ENCODE results near the gene ZBTB7C.

The ZBTB7C gene

DNA sequence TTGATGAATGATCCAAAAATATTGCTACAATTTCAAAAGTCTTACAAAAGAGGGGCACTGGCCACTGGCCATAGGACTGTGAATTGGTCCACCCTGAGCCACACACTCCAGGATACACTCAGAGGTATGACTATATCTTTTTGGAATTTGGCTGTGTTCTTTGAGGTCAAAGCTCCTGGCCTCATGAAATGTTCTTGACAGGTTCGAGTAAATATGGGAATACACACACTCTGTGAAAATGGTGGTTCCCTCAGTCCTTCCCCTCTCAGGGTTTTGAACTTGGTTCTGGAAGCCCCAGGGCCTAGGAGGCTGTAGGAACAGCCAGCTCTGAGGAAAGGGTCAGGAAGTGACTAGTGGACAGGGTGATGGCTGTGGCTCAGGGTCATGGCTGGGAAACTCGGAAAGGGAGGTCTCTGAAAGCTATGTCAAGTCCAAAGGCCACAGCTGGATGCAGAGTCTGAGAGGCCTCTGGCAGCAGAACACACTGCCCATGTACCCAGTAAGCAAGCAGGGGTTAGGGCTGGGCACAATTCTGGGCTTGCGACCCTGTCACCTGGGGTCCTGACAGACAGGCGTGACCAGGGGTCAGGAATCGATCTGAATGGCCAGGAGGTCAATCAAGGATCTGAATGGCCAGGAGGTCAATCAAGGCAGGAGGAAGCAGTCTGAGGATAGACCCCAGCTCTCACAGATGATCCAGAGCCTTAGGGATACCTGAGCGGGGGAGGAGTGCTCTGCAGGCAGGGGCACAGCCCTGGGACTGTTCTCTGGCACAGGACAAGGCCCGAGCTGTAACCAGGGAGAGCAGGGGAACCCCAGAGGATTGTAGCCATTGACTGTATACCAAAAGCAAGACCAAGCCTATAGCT lies 255.3 kb downstream of the ZBTB7C start:
- H3K27me3 ChIP-seq, result no peaks in the 10 kb centered on the region
- H3K9me3 ChIP-seq, result no peaks in the 10 kb centered on the region
- no peaks in the 10 kb centered on the region for H3K4me1 ChIP-seq
- TF ChIP-seq, protein P1, sequence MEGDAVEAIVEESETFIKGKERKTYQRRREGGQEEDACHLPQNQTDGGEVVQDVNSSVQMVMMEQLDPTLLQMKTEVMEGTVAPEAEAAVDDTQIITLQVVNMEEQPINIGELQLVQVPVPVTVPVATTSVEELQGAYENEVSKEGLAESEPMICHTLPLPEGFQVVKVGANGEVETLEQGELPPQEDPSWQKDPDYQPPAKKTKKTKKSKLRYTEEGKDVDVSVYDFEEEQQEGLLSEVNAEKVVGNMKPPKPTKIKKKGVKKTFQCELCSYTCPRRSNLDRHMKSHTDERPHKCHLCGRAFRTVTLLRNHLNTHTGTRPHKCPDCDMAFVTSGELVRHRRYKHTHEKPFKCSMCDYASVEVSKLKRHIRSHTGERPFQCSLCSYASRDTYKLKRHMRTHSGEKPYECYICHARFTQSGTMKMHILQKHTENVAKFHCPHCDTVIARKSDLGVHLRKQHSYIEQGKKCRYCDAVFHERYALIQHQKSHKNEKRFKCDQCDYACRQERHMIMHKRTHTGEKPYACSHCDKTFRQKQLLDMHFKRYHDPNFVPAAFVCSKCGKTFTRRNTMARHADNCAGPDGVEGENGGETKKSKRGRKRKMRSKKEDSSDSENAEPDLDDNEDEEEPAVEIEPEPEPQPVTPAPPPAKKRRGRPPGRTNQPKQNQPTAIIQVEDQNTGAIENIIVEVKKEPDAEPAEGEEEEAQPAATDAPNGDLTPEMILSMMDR (IDR thresholded peaks at IDR 0.05; ENCODE audit: low read depth, low read length), result no peak
- no peak for DNase-seq
- no peak overlapping the region for H3K4me3 ChIP-seq (ENCODE audit: low read depth, low read length)
- H3K36me3 ChIP-seq, result no peaks in the 10 kb centered on the region

GRCh38 chr18:48152549-48152948 lies 256.6 kb downstream of the ZBTB7C start:
- Histone ChIP-seq H3K4me1 (no peaks in the 10 kb centered on the region), H3K36me3 (no peaks in the 10 kb centered on the region), H3K9me3 (no peaks in the 10 kb centered on the region), H3K27me3 (no peaks in the 10 kb centered on the region), H3K4me3 (ENCODE audit: low read depth, low read length) (no peak overlapping the region)
- DNase-seq, result no peak
- TF ChIP-seq, protein P1 (IDR thresholded peaks at IDR 0.05; ENCODE audit: low read depth, low read length), result no peak

- Histone ChIP-seq H3K4me3 (ENCODE audit: low read depth, low read length) (no peak overlapping the region), H3K9me3 (no peaks in the 10 kb centered on the region), H3K36me3 (no peaks in the 10 kb centered on the region), H3K27me3 (no peaks in the 10 kb centered on the region), H3K4me1 (no peaks in the 10 kb centered on the region)
- DNase-seq, result no peak
- TF ChIP-seq, protein P1 (IDR thresholded peaks at IDR 0.05; ENCODE audit: low read depth, low read length), result no peak
These were observed 257.6 kb downstream of the ZBTB7C start for GRCh38 chr18:48151421-48152065.

- no peaks in the 10 kb centered on the region for H3K9me3 ChIP-seq
- H3K4me1 ChIP-seq, result no peaks in the 10 kb centered on the region
- H3K4me3 ChIP-seq (ENCODE audit: low read depth, low read length), result no peak overlapping the region
- DNase-seq, result no peak
- no peaks in the 10 kb centered on the region for H3K27me3 ChIP-seq
- no peaks in the 10 kb centered on the region for H3K36me3 ChIP-seq
- TF ChIP-seq, protein P1 (IDR thresholded peaks at IDR 0.05; ENCODE audit: low read depth, low read length), result no peak
These were observed 260.0 kb downstream of the ZBTB7C start for GRCh38 chr18:48149020-48149685.

GRCh38 chr18:48142994-48143393 lies 266.2 kb downstream of the ZBTB7C start:
- Histone ChIP-seq H3K27me3 (no peaks in the 10 kb centered on the region), H3K4me3 (ENCODE audit: low read depth, low read length) (no peak overlapping the region), H3K9me3 (no peaks in the 10 kb centered on the region), H3K4me1 (no peaks in the 10 kb centered on the region; the same call in 1 of the 2 replicates), H3K36me3 (no peaks in the 10 kb centered on the region)
- TF ChIP-seq, protein P1 (IDR thresholded peaks at IDR 0.05; ENCODE audit: low read depth, low read length), result no peak
- no peak for DNase-seq
